ENCODE measurements around the gene DDX49. TPM values are rescaled to one million over a fixed set of nuclear protein-coding genes. Genes with fewer than 3 reads are reported as not detected.

Gene DDX49
- polyA plus RNA-seq, 2 donors: 39.4 to 52.4 TPM

DNA sequence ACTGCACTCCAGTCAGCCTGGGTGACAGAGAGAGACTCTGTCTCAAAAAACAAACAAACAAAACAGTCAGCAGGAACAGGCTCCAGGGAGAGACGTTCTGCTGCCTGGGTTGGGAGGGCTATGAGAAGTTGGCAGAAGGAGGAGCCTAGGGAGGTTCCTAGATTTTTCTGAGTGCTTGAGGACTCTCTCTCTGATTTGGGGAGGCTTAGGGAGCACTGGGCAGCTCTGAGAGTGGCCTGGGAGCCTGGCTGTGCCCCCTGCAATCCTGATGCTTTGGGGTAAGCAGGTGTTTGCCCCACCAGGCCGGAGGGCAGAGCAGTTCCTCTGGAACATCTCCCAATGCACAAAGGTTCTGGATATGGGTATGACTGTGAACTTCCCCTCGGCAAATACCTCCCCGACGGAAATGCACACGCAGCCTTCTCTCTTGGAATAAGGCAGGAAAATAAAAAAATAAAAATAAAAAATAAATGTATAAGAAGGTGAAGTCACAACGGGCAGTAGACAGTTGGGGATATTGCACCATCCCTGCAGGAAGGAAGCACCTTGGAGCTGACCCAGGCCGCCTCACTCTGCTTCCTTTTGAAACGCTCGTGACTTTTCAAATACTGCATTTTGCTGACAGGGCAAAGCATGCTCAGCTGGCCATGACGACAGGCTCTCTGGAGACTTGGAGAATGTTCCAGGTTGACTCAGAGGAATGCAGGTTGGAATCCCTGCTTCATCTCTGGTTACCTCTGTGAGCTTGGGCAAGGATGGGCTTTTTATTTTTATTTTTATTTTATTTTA is 48.0 kb downstream of the DDX49 start:
- no peaks in the 10 kb centered on the region for H3K36me3 ChIP-seq (ENCODE audit: control insufficient read depth in 2 of 2, insufficient read depth in 2 of 2, low read length in 1 of 2)
- H3K4me1 ChIP-seq (ENCODE audit: control insufficient read depth in 2 of 2, insufficient read depth in 2 of 2, low read length in 1 of 2): no peaks in the 10 kb centered on the region
- WGBS, 2 donors: 19 to 35% methylated on average over 11 of the region's 11 CpGs
- no peaks in the 10 kb centered on the region for H3K9me3 ChIP-seq (ENCODE audit: control insufficient read depth in 2 of 2, insufficient read depth in 1 of 2, low read depth in 1 of 2, low read length in 1 of 2)
- H3K27ac ChIP-seq (ENCODE audit: low read depth in 2 of 2, low read length in 1 of 2): peak overlapping the region; percentile 47 to 83
- no peak overlapping the region for H3K4me3 ChIP-seq (ENCODE audit: low read depth in 1 of 2, low read length in 2 of 2)
- no peaks in the 10 kb centered on the region for H3K27me3 ChIP-seq (ENCODE audit: control insufficient read depth in 1 of 2, insufficient read depth in 2 of 2, low read length in 2 of 2)

DNA sequence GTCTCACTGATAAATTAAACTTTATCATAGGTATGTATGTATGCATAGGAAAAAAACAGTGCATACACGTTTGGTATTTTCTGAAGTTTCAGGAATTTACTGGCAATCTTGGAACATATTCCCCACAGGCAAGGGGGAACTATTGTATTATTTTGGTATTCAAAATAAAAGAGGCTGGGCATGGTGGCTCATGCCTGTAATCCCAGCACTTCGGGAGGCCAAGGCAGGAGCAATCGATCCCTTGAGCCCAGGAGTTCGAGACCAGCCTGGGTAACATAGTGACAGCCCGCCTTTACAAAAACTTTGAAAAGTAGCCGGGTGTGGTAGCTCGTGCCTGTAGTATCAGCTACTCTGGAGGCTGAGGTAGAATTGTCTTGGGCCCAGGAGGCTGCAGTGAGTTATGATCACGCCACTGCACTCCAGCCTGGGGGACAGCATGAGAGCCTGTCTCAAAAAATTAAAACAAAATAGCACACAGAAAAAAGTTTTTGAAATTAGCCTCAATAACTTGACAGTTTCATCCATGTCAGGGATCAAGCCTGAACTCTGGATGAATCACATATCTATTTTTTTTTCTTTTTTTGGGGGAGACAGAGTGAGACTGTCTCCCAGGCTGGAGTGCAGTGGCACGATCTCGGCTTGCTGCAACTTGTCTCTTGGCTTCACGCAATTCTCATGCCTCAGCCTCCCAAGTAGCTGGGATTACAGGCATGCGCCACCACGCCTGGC is 50.6 kb downstream of the DDX49 start:
- H3K9me3 ChIP-seq (ENCODE audit: control insufficient read depth in 2 of 2, insufficient read depth in 1 of 2, low read depth in 1 of 2, low read length in 1 of 2): no peaks in the 10 kb centered on the region
- H3K4me1 ChIP-seq (ENCODE audit: control insufficient read depth in 2 of 2, insufficient read depth in 2 of 2, low read length in 1 of 2): no peaks in the 10 kb centered on the region
- peak overlapping the region in 1 of 2 donors; percentile 1 for H3K27ac ChIP-seq (ENCODE audit: low read depth in 2 of 2, low read length in 1 of 2)
- no peak overlapping the region for H3K4me3 ChIP-seq (ENCODE audit: low read depth in 1 of 2, low read length in 2 of 2)
- H3K36me3 ChIP-seq (ENCODE audit: control insufficient read depth in 2 of 2, insufficient read depth in 2 of 2, low read length in 1 of 2): no peaks in the 10 kb centered on the region
- H3K27me3 ChIP-seq (ENCODE audit: control insufficient read depth in 1 of 2, insufficient read depth in 2 of 2, low read length in 2 of 2): no peaks in the 10 kb centered on the region
- WGBS, 2 donors: 59 to 67% methylated on average over 13 of the region's 13 CpGs

DNA sequence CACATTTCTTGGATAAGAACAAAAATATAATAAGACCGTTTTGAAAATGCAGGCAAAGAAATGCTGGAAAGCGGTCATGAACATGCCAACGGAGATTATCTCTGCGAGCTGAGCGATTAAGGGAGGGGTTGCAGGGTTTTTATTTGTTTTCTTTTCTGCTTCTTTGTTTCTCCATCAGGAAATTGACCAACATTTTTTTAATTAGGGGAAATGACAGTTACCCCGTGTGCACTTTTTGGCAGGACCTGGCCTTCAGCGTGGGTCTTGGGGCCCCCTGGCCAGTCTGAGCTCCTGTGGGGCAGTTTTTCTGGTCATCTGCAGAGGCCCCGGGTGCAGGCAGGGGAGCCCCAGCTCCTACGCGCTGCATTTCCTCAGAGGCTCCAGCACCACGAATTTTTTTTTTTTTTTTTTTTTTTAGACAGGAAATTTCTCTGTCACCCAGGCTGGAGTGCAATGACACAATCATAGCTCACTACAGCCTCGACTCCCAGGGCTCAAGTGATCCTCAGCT is 52.8 kb downstream of the DDX49 start:
- H3K9me3 ChIP-seq (ENCODE audit: control insufficient read depth in 2 of 2, insufficient read depth in 1 of 2, low read depth in 1 of 2, low read length in 1 of 2): no peaks in the 10 kb centered on the region
- no peak overlapping the region for H3K4me3 ChIP-seq (ENCODE audit: low read depth in 1 of 2, low read length in 2 of 2)
- 18 to 24% methylated on average over 12 of the region's 12 CpGs for WGBS, 2 donors
- peak overlapping the region in 1 of 2 donors; percentile 37 for H3K27ac ChIP-seq (ENCODE audit: low read depth in 2 of 2, low read length in 1 of 2)
- no peaks in the 10 kb centered on the region for H3K36me3 ChIP-seq (ENCODE audit: control insufficient read depth in 2 of 2, insufficient read depth in 2 of 2, low read length in 1 of 2)
- H3K27me3 ChIP-seq (ENCODE audit: control insufficient read depth in 1 of 2, insufficient read depth in 2 of 2, low read length in 2 of 2): no peaks in the 10 kb centered on the region
- H3K4me1 ChIP-seq (ENCODE audit: control insufficient read depth in 2 of 2, insufficient read depth in 2 of 2, low read length in 1 of 2): no peaks in the 10 kb centered on the region

- Histone ChIP-seq H3K9me3 (ENCODE audit: control insufficient read depth in 2 of 2, insufficient read depth in 1 of 2, low read depth in 1 of 2, low read length in 1 of 2) (no peaks in the 10 kb centered on the region), H3K4me1 (ENCODE audit: control insufficient read depth in 2 of 2, insufficient read depth in 2 of 2, low read length in 1 of 2) (no peaks in the 10 kb centered on the region), H3K36me3 (ENCODE audit: control insufficient read depth in 2 of 2, insufficient read depth in 2 of 2, low read length in 1 of 2) (no peaks in the 10 kb centered on the region), H3K27ac (ENCODE audit: low read depth in 2 of 2, low read length in 1 of 2) (no peak overlapping the region), H3K27me3 (ENCODE audit: control insufficient read depth in 1 of 2, insufficient read depth in 2 of 2, low read length in 2 of 2) (no peaks in the 10 kb centered on the region), H3K4me3 (ENCODE audit: low read depth in 1 of 2, low read length in 2 of 2) (no peak overlapping the region)
- 86 to 87% methylated on average over 5 of the region's 5 CpGs for WGBS, 2 donors
Measured at GRCh38 chr19:18972851-18973250, 53.3 kb downstream of the DDX49 start.

DNA sequence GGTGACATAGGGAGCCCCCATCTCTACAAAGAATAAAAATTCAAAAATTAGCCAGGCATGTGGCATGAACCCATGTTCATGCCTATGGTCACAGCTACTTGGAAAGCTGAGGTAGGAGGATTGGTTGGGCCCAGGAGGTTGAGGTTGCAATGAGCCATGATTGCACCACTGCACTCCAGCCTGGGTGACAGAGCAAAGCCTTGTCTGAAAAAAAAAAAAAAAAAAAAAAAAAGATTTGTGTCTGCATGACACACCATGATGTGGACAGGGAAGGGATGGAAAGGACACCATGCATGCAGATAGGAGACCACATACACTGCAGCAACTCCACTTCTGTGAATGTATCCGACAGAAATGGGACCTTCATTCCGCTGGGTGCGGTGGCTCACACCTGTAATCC is 55.5 kb downstream of the DDX49 start:
- H3K27me3 ChIP-seq (ENCODE audit: control insufficient read depth in 1 of 2, insufficient read depth in 2 of 2, low read length in 2 of 2): no peaks in the 10 kb centered on the region

DNA sequence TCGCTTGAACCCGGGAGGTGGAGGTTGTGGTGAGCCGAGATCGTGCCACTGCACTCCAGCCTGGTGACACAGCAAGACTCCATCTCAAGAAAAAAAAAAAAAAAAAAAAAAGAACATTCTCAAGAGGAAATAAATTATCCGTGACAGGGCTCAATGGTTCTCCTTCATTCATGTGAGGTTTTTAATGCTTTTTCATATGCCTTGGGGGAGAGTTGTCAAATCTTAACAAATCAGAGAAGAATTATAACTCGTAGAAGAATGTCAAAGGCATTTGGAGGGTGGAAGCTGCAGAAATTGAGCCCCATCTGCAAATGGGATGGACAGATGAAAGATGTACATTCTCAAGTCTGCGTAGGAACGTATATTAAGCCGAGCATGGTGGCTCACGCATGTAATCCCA is 56.4 kb downstream of the DDX49 start:
- H3K9me3 ChIP-seq (ENCODE audit: control insufficient read depth in 2 of 2, insufficient read depth in 1 of 2, low read depth in 1 of 2, low read length in 1 of 2): no peaks in the 10 kb centered on the region
- H3K27me3 ChIP-seq (ENCODE audit: control insufficient read depth in 1 of 2, insufficient read depth in 2 of 2, low read length in 2 of 2): no peaks in the 10 kb centered on the region
- no peak overlapping the region for H3K27ac ChIP-seq (ENCODE audit: low read depth in 2 of 2, low read length in 1 of 2)
- H3K4me3 ChIP-seq (ENCODE audit: low read depth in 1 of 2, low read length in 2 of 2): no peak overlapping the region
- no peaks in the 10 kb centered on the region for H3K36me3 ChIP-seq (ENCODE audit: control insufficient read depth in 2 of 2, insufficient read depth in 2 of 2, low read length in 1 of 2)
- H3K4me1 ChIP-seq (ENCODE audit: control insufficient read depth in 2 of 2, insufficient read depth in 2 of 2, low read length in 1 of 2): no peaks in the 10 kb centered on the region
- 45 to 62% methylated on average over 10 of the region's 10 CpGs for WGBS, 2 donors

More for the DNA sequence above, 55.5 kb downstream of the DDX49 start:
- Histone ChIP-seq H3K36me3 (ENCODE audit: control insufficient read depth in 2 of 2, insufficient read depth in 2 of 2, low read length in 1 of 2) (no peaks in the 10 kb centered on the region), H3K9me3 (ENCODE audit: control insufficient read depth in 2 of 2, insufficient read depth in 1 of 2, low read depth in 1 of 2, low read length in 1 of 2) (no peaks in the 10 kb centered on the region), H3K27ac (ENCODE audit: low read depth in 2 of 2, low read length in 1 of 2) (no peak overlapping the region), H3K4me1 (ENCODE audit: control insufficient read depth in 2 of 2, insufficient read depth in 2 of 2, low read length in 1 of 2) (no peaks in the 10 kb centered on the region), H3K4me3 (ENCODE audit: low read depth in 1 of 2, low read length in 2 of 2) (no peak overlapping the region)
- 96 to 98% methylated on average over 3 of the region's 3 CpGs for WGBS, 2 donors

Other genes starting within 250 kb of the DDX49 start
- 1 to 10 TPM; 2.1 to 4.0 TPM for gene CRTC1, start 236.0 kb upstream of the DDX49 start, polyA plus RNA-seq
- 1 to 10 TPM in 1 of 2 donors, under 1 TPM in 1; 0.71 to 4.0 TPM for gene COMP, start 128.4 kb upstream of the DDX49 start, polyA plus RNA-seq
- 10 to 100 TPM; 28.1 to 41.7 TPM for gene UPF1, start 87.8 kb upstream of the DDX49 start, polyA plus RNA-seq
- gene CERS1, start 23.6 kb upstream of the DDX49 start, polyA plus RNA-seq: under 1 TPM; 0.08 to 0.12 TPM
- gene COPE, start 328 bp upstream of the DDX49 start, polyA plus RNA-seq: 100 to 1,000 TPM; 192 to 214 TPM
- gene HOMER3, start 21.5 kb downstream of the DDX49 start, polyA plus RNA-seq: 10 to 100 TPM in 1 of 2 donors, 1 to 10 TPM in 1; 8.9 to 12.6 TPM
- 10 to 100 TPM; 22.8 to 46.7 TPM for gene SUGP2, start 113.8 kb downstream of the DDX49 start, polyA plus RNA-seq
- gene ARMC6, start 113.9 kb downstream of the DDX49 start, polyA plus RNA-seq: 10 to 100 TPM; 18.2 to 22.1 TPM
- 1 to 10 TPM; 4.1 to 4.2 TPM for gene SLC25A42, start 144.3 kb downstream of the DDX49 start, polyA plus RNA-seq
- 10 to 100 TPM; 17.6 to 19.1 TPM for gene TMEM161A, start 218.8 kb downstream of the DDX49 start, polyA plus RNA-seq